ENCODE measurements around the gene SEL1L2. TPM values are rescaled to one million over a fixed set of nuclear protein-coding genes. Genes with fewer than 3 reads are reported as not detected.
A peak's percentile ranks its signal among the peaks of the same experiment; 100 is the strongest.

Gene SEL1L2
- total RNA-seq, 2 experiments from 2014 or later = not detected

GRCh38 chr20:13822459-13822858, 168.0 kb downstream of the SEL1L2 start:
- CTCF ChIA-PET = no interaction called here
- POLR2A ChIA-PET = no interaction called here
- H3K27me3 Mint-ChIP-seq = no peaks in the 10 kb centered on the region
- no peak overlapping the region for H3K4me3 Mint-ChIP-seq
- no peaks in the 10 kb centered on the region for H3K9me3 ChIP-seq (ENCODE audit: control insufficient read depth in 1 of 2, insufficient read depth in 1 of 2, low read length in 2 of 2)
- DNase-seq (no peak), ATAC-seq (ENCODE audit: poor library complexity) (no peak)
- H3K27ac ChIP-seq (ENCODE audit: low read depth in 1 of 2, low read length in 2 of 2) = no peak overlapping the region
- no peaks in the 10 kb centered on the region for H3K27me3 ChIP-seq (ENCODE audit: control insufficient read depth in 1 of 2, insufficient read depth in 2 of 2, low read length in 2 of 2)
- H3K27ac Mint-ChIP-seq = no peak overlapping the region
- intact Hi-C loops (cut with DNase I, micrococcal nuclease) = loop anchor here in 1 of 2 experiments (5.0 kb wide), 1 partner anchor 230 kb away; no protein-coding TSS in a partner anchor
- TF ChIP-seq CTCF (IDR thresholded peaks at IDR 0.05) = no peak
- no peak overlapping the region for H3K4me3 ChIP-seq (ENCODE audit: low read length)
- H3K9me3 Mint-ChIP-seq = no peaks in the 10 kb centered on the region
- H3K4me1 ChIP-seq (ENCODE audit: insufficient read depth, low read length) = no peaks in the 10 kb centered on the region
- peaks cover 4% of the 10 kb centered on the region for H3K36me3 ChIP-seq (ENCODE audit: insufficient read depth, low read length)
- H3K36me3 Mint-ChIP-seq (ENCODE audit: low read depth) = peaks cover 13% of the 10 kb centered on the region
- no peaks in the 10 kb centered on the region for H3K4me1 Mint-ChIP-seq (ENCODE audit: low read depth)

GRCh38 chr20:13821876-13822275, 168.5 kb downstream of the SEL1L2 start:
- ATAC-seq (ENCODE audit: poor library complexity) (no peak), DNase-seq (no peak)
- Mint-ChIP-seq H3K27ac (no peak overlapping the region), H3K27me3 (no peaks in the 10 kb centered on the region), H3K4me1 (ENCODE audit: low read depth) (no peaks in the 10 kb centered on the region), H3K36me3 (ENCODE audit: low read depth) (peaks cover 18% of the 10 kb centered on the region), H3K9me3 (no peaks in the 10 kb centered on the region), H3K4me3 (no peak overlapping the region)
- intact Hi-C loops (cut with DNase I, micrococcal nuclease) = loop anchor here in 1 of 2 experiments (5.0 kb wide), 1 partner anchor 230 kb away; no protein-coding TSS in a partner anchor
- CTCF ChIA-PET = no interaction called here
- H3K4me3 ChIP-seq (ENCODE audit: low read length) = no peak overlapping the region
- TF ChIP-seq CTCF (IDR thresholded peaks at IDR 0.05) = no peak
- H3K27ac ChIP-seq (ENCODE audit: low read depth in 1 of 2, low read length in 2 of 2) = no peak overlapping the region
- POLR2A ChIA-PET = no interaction called here
- H3K36me3 ChIP-seq (ENCODE audit: insufficient read depth, low read length) = peaks cover 9% of the 10 kb centered on the region
- H3K4me1 ChIP-seq (ENCODE audit: insufficient read depth, low read length) = no peaks in the 10 kb centered on the region
- H3K27me3 ChIP-seq (ENCODE audit: control insufficient read depth in 1 of 2, insufficient read depth in 2 of 2, low read length in 2 of 2) = no peaks in the 10 kb centered on the region
- H3K9me3 ChIP-seq (ENCODE audit: control insufficient read depth in 1 of 2, insufficient read depth in 1 of 2, low read length in 2 of 2) = no peaks in the 10 kb centered on the region

GRCh38 chr20:13819885-13820645, 170.3 kb downstream of the SEL1L2 start:
- intact Hi-C loops (cut with DNase I, micrococcal nuclease) = loop anchor here in 1 of 2 experiments (5.0 kb wide), 1 partner anchor 232 kb away; no protein-coding TSS in a partner anchor
- H3K9me3 ChIP-seq (ENCODE audit: control insufficient read depth in 1 of 2, insufficient read depth in 1 of 2, low read length in 2 of 2) = no peaks in the 10 kb centered on the region
- peaks cover 32% of the 10 kb centered on the region for H3K36me3 Mint-ChIP-seq (ENCODE audit: low read depth)
- POLR2A ChIA-PET = interaction anchor here (0.7 kb wide), 1 partner anchor 212 kb away, joined by 3 read pairs; no protein-coding TSS in a partner anchor
- ATAC-seq (ENCODE audit: poor library complexity) (peak; percentile 75), DNase-seq (peak in 5 of 14 experiments; percentile 7 to 61 (median 43))
- H3K4me3 Mint-ChIP-seq = no peak overlapping the region
- H3K36me3 ChIP-seq (ENCODE audit: insufficient read depth, low read length) = peaks cover 23% of the 10 kb centered on the region
- H3K27ac ChIP-seq (ENCODE audit: low read depth in 1 of 2, low read length in 2 of 2) = no peak overlapping the region
- CTCF ChIA-PET = interaction anchor here (1.0 to 1.3 kb wide), 2 partner anchors 14 to 20 kb away, joined by 3 read pairs; no protein-coding TSS in a partner anchor
- TF ChIP-seq CTCF (IDR thresholded peaks at IDR 0.05) = peak; percentile 84
- no peaks in the 10 kb centered on the region for H3K27me3 Mint-ChIP-seq
- no peak overlapping the region for H3K27ac Mint-ChIP-seq
- no peaks in the 10 kb centered on the region for H3K27me3 ChIP-seq (ENCODE audit: control insufficient read depth in 1 of 2, insufficient read depth in 2 of 2, low read length in 2 of 2)
- H3K9me3 Mint-ChIP-seq = no peaks in the 10 kb centered on the region
- no peaks in the 10 kb centered on the region for H3K4me1 ChIP-seq (ENCODE audit: insufficient read depth, low read length)
- no peak overlapping the region for H3K4me3 ChIP-seq (ENCODE audit: low read length)
- no peaks in the 10 kb centered on the region for H3K4me1 Mint-ChIP-seq (ENCODE audit: low read depth)
